HepG2 (cell line): Measurements from ENCODE around the gene HBEGF. TPM values are rescaled to one million over a fixed set of nuclear protein-coding genes. Genes with fewer than 3 reads are reported as not detected.

ENCODE experiments used
- ATAC-seq: fragments of 200-7000 bp; cut with Tn5 transposase; 3 replicates; pipeline ENCODE4 v1.9.1; 2020; ENCODE audit warnings: mild to moderate bottlenecking, moderate library complexity
- BruUV-seq: library from RNA; stranded (reverse); fragments of 400-500 nt; replicated peaks from 2 replicates; lab custom pipeline; 2021; lab: Mats Ljungman, UMichigan
- CTCF ChIA-PET: fragments of 300-600 bp; formaldehyde crosslinking; extraction: SDS; loops from one replicate; lab custom pipeline; 2021; ENCODE audit warnings: low total read pairs, inconsistent platforms, low intra/inter-chr PET ratio; lab: Yijun Ruan, JAX
- POLR2A ChIA-PET: fragments of 350-600 bp; sonication (Branson Sonifier 250); formaldehyde crosslinking; loops from one replicate; lab custom pipeline; 2020; ENCODE audit warnings: antibody characterized with exemption, inconsistent platforms; lab: Yijun Ruan, JAX
- DNase-seq: peaks from one replicate; pipeline ENCODE4 v3.0.0-alpha.2; 2015; ENCODE audit warnings: low spot score
- FAIRE-seq: peaks from 3 replicates; lab custom pipeline; 2011; peaks lifted over from hg19 to GRCh38; lab: Jason Lieb, UNC
- H2AFZ ChIP-seq: one replicate; pipeline ENCODE4 v1.6.1; 2011; ENCODE audit warnings: low read length, inconsistent platforms
- H3K27ac ChIP-seq: fragments of 300-600 bp; 3 replicates; pipeline ENCODE4 v1.8.0; 2011; ENCODE audit warnings: mixed run types, mild to moderate bottlenecking, mixed read lengths, low read length, inconsistent platforms; ENCODE audit not compliant: insufficient read depth; ENCODE audit errors: extremely low read length
- H3K27me3 ChIP-seq, 2 experiments: fragments of 200-600 bp in 1 of 2; 2 replicates in 1 of 2; 3 replicates in 1 of 2; pipeline versions ENCODE4 v1.6.0 to v1.8.0; 2011; ENCODE audit warnings: low read length in 2 of 2, mild to moderate bottlenecking in 2 of 2, moderate library complexity in 2 of 2, inconsistent platforms in 1 of 2; ENCODE audit not compliant: insufficient read depth in 2 of 2, control insufficient read depth in 1 of 2
- H3K36me3 ChIP-seq, 2 experiments: fragments of 200-600 bp in 1 of 2; replicated peaks in 1 of 2; 2 replicates in 1 of 2; 3 replicates in 1 of 2; pipeline versions ENCODE4 v1.5.1 to v1.8.0; 2011; ENCODE audit warnings: low read length in 2 of 2, inconsistent platforms in 1 of 2; ENCODE audit not compliant: insufficient read depth in 2 of 2, control insufficient read depth in 1 of 2
- H3K4me1 ChIP-seq: 2 replicates; pipeline ENCODE4 v1.5.1; 2012; ENCODE audit warnings: low read length, inconsistent platforms; ENCODE audit not compliant: insufficient read depth
- H3K4me2 ChIP-seq: 2 replicates; pipeline ENCODE4 v1.6.0; 2011; ENCODE audit warnings: low read depth, low read length, inconsistent platforms
- H3K4me3 ChIP-seq, 3 experiments: fragments of 200-600 bp in 1 of 3; sonication (generic), shearing (Covaris generic) in 1 of 3; replicated peaks in 1 of 3; 2 replicates each; pipeline ENCODE4 v1.5.1; 2011 to 2016; ENCODE audit warnings: low read length in 3 of 3, inconsistent platforms in 2 of 3, low read depth in 2 of 3, mild to moderate bottlenecking in 2 of 3, control low read depth in 1 of 3, mixed read lengths in 1 of 3; ENCODE audit not compliant: insufficient read depth in 1 of 3
- H3K79me2 ChIP-seq: one replicate; pipeline ENCODE4 v1.6.1; 2011; ENCODE audit warnings: low read length, inconsistent platforms; ENCODE audit not compliant: insufficient read depth
- H3K9ac ChIP-seq: 2 replicates; pipeline ENCODE4 v1.6.0; 2011; ENCODE audit warnings: mild to moderate bottlenecking, low read depth, low read length, inconsistent platforms; ENCODE audit not compliant: insufficient read depth
- H3K9me3 ChIP-seq: 2 replicates; pipeline ENCODE4 v1.5.1; 2012; ENCODE audit warnings: mild to moderate bottlenecking, low read length
- H4K20me1 ChIP-seq: 2 replicates; pipeline ENCODE4 v1.6.0; 2011; ENCODE audit warnings: inconsistent platforms, mild to moderate bottlenecking, low read length, moderate library complexity; ENCODE audit not compliant: insufficient read depth
- CEBPB ChIP-seq: IDR thresholded peaks from 2 replicates; pipeline ENCODE4 v1.6.1; 2011; ENCODE audit warnings: low read depth, low read length, improper control_type of control experiment, borderline replicate concordance
- ETV6 ChIP-seq: sonication (generic); formaldehyde crosslinking; conservative IDR thresholded peaks from 2 replicates; pipeline ENCODE4 v1.4.0; 2020; ENCODE audit warnings: missing genetic modification reagents
- HDAC1 ChIP-seq: sonication (generic); formaldehyde crosslinking; IDR thresholded peaks from 2 replicates; pipeline ENCODE4 v1.5.1; 2020; ENCODE audit warnings: mild to moderate bottlenecking, missing genetic modification reagents
- IKZF4 ChIP-seq: sonication (generic); formaldehyde crosslinking; IDR thresholded peaks from 2 replicates; pipeline ENCODE4 v1.5.1; 2020; ENCODE audit warnings: borderline replicate concordance, mild to moderate bottlenecking, low read depth, missing genetic modification reagents; ENCODE audit errors: not compliant biosample characterization
- MXI1 ChIP-seq: IDR thresholded peaks from 3 replicates; pipeline ENCODE4 v1.6.1; 2012; ENCODE audit warnings: low read depth, low read length, inconsistent platforms, borderline replicate concordance
- SOX13 ChIP-seq, 3 experiments: fragments of 450-650 bp in 1 of 3; sonication (generic) in 1 of 3; formaldehyde crosslinking in 1 of 3; IDR thresholded peaks in 2 of 3; conservative IDR thresholded peaks in 1 of 3; 2 replicates each; pipeline versions ENCODE4 v1.5.0 to v1.6.1; 2016 to 2020; ENCODE audit warnings: antibody characterized with exemption in 1 of 3, mild to moderate bottlenecking in 1 of 3, missing compliant biosample characterization in 1 of 3, missing genetic modification reagents in 1 of 3, moderate library complexity in 1 of 3
- ZNF687 ChIP-seq: sonication (generic); formaldehyde crosslinking; IDR thresholded peaks from 2 replicates; pipeline ENCODE4 v1.5.1; 2020; ENCODE audit warnings: mild to moderate bottlenecking, missing genetic modification reagents, moderate library complexity
- ZNF7 ChIP-seq: IDR thresholded peaks from 2 replicates; pipeline ENCODE4 v1.6.1; 2016; ENCODE audit warnings: missing biosample characterization, missing genetic modification reagents
- ZNF772 ChIP-seq: sonication (generic); formaldehyde crosslinking; IDR thresholded peaks from 2 replicates; pipeline ENCODE4 v1.5.0; 2020; ENCODE audit warnings: mild to moderate bottlenecking, missing genetic modification reagents
- ZNF776 ChIP-seq: sonication (generic); formaldehyde crosslinking; IDR thresholded peaks from 2 replicates; pipeline ENCODE4 v1.4.0; 2020; ENCODE audit warnings: mild to moderate bottlenecking, missing genetic modification reagents
- ZNF792 ChIP-seq: IDR thresholded peaks from 2 replicates; pipeline ENCODE4 v1.6.1; 2016
- ZNF800 ChIP-seq: sonication (generic); formaldehyde crosslinking; IDR thresholded peaks from 2 replicates; pipeline ENCODE4 v1.4.0; 2020; ENCODE audit warnings: missing genetic modification reagents
- ZSCAN30 ChIP-seq: sonication (generic); formaldehyde crosslinking; IDR thresholded peaks from 2 replicates; pipeline ENCODE4 v1.5.0; 2020; ENCODE audit warnings: mild to moderate bottlenecking, missing genetic modification reagents
- WGBS: methylation state at CpG from one replicate; pipeline ENCODE4 v1.1.6; 2017; ENCODE audit warnings: low lambda C conversion rate; 5-methylcytosine and 5-hydroxymethylcytosine counted together
- in situ Hi-C: cut with HindIII; loops from 2 replicates; pipeline ENCODE4 v1.10.0; 2017; ENCODE audit warnings: low pct_unique_long_range_greater_than_20kb; ENCODE audit not compliant: extremely low pct_ligation_motif_present
- intact Hi-C: fragments of 100-400 bp; cut with micrococcal nuclease; formaldehyde crosslinking; loops from one replicate; pipeline ENCODE4 v1.10.0; 2022; ENCODE audit not compliant: unreplicated experiment
- polyA plus RNA-seq, 8 experiments: library from polyadenylated mRNA; depleted of rRNA in 3 of 8; stranded (reverse) in 7 of 8; unstranded in 1 of 8; fragments of >200 nt; fragmentation: Illumina TruSeq in 4 of 8; extraction: Trizol in 4 of 8; gene quantifications; 2 replicates each; pipeline versions ENCODE4 v1.2.1 to v1.2.3, GENCODE V29; 2011 to 2016; ENCODE audit warnings: low read depth in 4 of 8, missing spikeins in 1 of 8, mixed read lengths in 1 of 8; ENCODE audit not compliant: insufficient read depth in 1 of 8
- total RNA-seq, 5 experiments: library from RNA; depleted of rRNA; stranded (reverse); fragments of >200 nt; fragmentation: Illumina TruSeq; extraction: Trizol; gene quantifications; 2 replicates each; pipeline ENCODE4 v1.2.3, GENCODE V29; 2016; ENCODE audit warnings: low read depth in 1 of 5

Gene HBEGF
- total and polyA plus RNA-seq, 2 of the 13 experiments (the other 11 are each of a cell fraction or from before 2014, with no cell fraction given) = 1.7 to 5.0 TPM

- Histone ChIP-seq H3K9ac (no peak overlapping the region), H3K36me3 (peaks cover 0 to 2% of the 10 kb centered on the region in 2 experiments; a peak in 1 of 5 replicates), H3K4me2 (no peak overlapping the region), H4K20me1 (no peaks in the 10 kb centered on the region), H3K9me3 (no peaks in the 10 kb centered on the region), H3K4me3 (no peak overlapping the region), H3K4me1 (peaks cover 56% of the 10 kb centered on the region), H3K79me2 (no peaks in the 10 kb centered on the region), H2AFZ (no peak overlapping the region), H3K27ac (no peak overlapping the region), H3K27me3 (no peaks in the 10 kb centered on the region)
- no TSS peak for BruUV-seq
- FAIRE-seq = no peak
- POLR2A ChIA-PET = interaction anchor here (2.6 to 3.3 kb wide), 2 partner anchors 16 to 27 kb away, joined by 7 to 19 read pairs; partner anchors contain the start of genes HBEGF and PFDN1
- TF ChIP-seq ETV6 (CRISPR knock-in tag) = no peak
- TF ChIP-seq ZNF792 (CRISPR knock-in tag) = no peak
- no peak for TF ChIP-seq MXI1
- TF ChIP-seq IKZF4 = no peak
- no peak for TF ChIP-seq ZNF776 (CRISPR knock-in tag)
- TF ChIP-seq CEBPB = no peak
- no peak for TF ChIP-seq ZNF7
- TF ChIP-seq HDAC1 (CRISPR knock-in tag) = no peak
- TF ChIP-seq ZNF772 = no peak
- no peak for TF ChIP-seq SOX13 (IDR thresholded peaks at IDR 0.05)
- TF ChIP-seq SOX13 (CRISPR knock-in tag; conservative IDR thresholded peaks at IDR 0.05 in 1 of 2, IDR thresholded peaks at IDR 0.05 in 1 of 2) = no peak
- no peak for TF ChIP-seq ZSCAN30 (CRISPR knock-in tag)
- no peak for TF ChIP-seq ZNF800 (CRISPR knock-in tag)
- TF ChIP-seq ZNF687 = no peak
- ATAC-seq = no peak
- no peak for DNase-seq
- CTCF ChIA-PET = no interaction called here
- 48% methylated on average over 5 of the region's 5 CpGs for WGBS
- in situ Hi-C loops = no loop called here
- intact Hi-C loops = no loop called here
Observed at GRCh38 chr5:140329739-140330481, 16.5 kb downstream of the HBEGF start.
